Activated naive CD8-positive, alpha-beta T cell treated with anti-CD3 and anti-CD28 coated beads, Interleukin-2, amount 50 U/mL, for 16 hours (primary cell): ENCODE results near the gene SOSTDC1.
"Not testable (repeated sequence)": the region's sequence is repeated elsewhere in the genome, so short reads cannot be mapped to it uniquely, and the experiment has no call there.

Experiments used
- DNase-seq: peaks from one replicate; pipeline ENCODE4 v3.0.0-alpha.2; 2020; ENCODE audit warnings: low read depth, low spot score

SOSTDC1 gene

GRCh38 chr7:16462431-16462889, 3.1 kb downstream of the SOSTDC1 start:
- DNase-seq = no peak

GRCh38 chr7:16460789-16461493, 4.6 kb downstream of the SOSTDC1 start:
- no peak for DNase-seq

GRCh38 chr7:16456303-16456702, 9.2 kb downstream of the SOSTDC1 start:
- DNase-seq = not testable (repeated sequence)

GRCh38 chr7:16455591-16455990, 9.9 kb downstream of the SOSTDC1 start:
- no peak for DNase-seq

GRCh38 chr7:16450366-16450765, 15.2 kb downstream of the SOSTDC1 start:
- DNase-seq = no peak

- DNase-seq = no peak
Observed at GRCh38 chr7:16447876-16448275, 17.7 kb downstream of the SOSTDC1 start.

GRCh38 chr7:16446508-16446907, 19.0 kb downstream of the SOSTDC1 start:
- DNase-seq = no peak

GRCh38 chr7:16443871-16444270, 21.7 kb downstream of the SOSTDC1 start:
- not testable (repeated sequence) for DNase-seq

GRCh38 chr7:16438988-16439387, 26.6 kb downstream of the SOSTDC1 start:
- no peak for DNase-seq

GRCh38 chr7:16436306-16436705, 29.2 kb downstream of the SOSTDC1 start:
- no peak for DNase-seq

GRCh38 chr7:16433568-16434122, 31.9 kb downstream of the SOSTDC1 start:
- DNase-seq = no peak

- no peak for DNase-seq
Observed at GRCh38 chr7:16432425-16432731, 33.2 kb downstream of the SOSTDC1 start.

- no peak for DNase-seq
Observed at GRCh38 chr7:16431646-16432424, 33.7 kb downstream of the SOSTDC1 start.

GRCh38 chr7:16430133-16430532, 35.4 kb downstream of the SOSTDC1 start:
- no peak for DNase-seq

- DNase-seq = no peak
Observed at GRCh38 chr7:16428672-16429071, 36.9 kb downstream of the SOSTDC1 start.

- no peak for DNase-seq
Observed at GRCh38 chr7:16428182-16428581, 37.4 kb downstream of the SOSTDC1 start.

- no peak for DNase-seq
Observed at GRCh38 chr7:16423761-16424160, 41.8 kb downstream of the SOSTDC1 start.

GRCh38 chr7:16422917-16423316, 42.6 kb downstream of the SOSTDC1 start:
- DNase-seq = no peak

GRCh38 chr7:16422103-16422435, 43.5 kb downstream of the SOSTDC1 start:
- no peak for DNase-seq

- no peak for DNase-seq
Observed at GRCh38 chr7:16421333-16422102, 44.0 kb downstream of the SOSTDC1 start, which contains the start of gene CRPPA. Gene CRPPA (minus strand): TSS chr7:16421538. CDS start chr7:16421322, 216 bp downstream.

GRCh38 chr7:16420649-16421332, 44.7 kb downstream of the SOSTDC1 start:
- peak; percentile 53 for DNase-seq

GRCh38 chr7:16420329-16420648, 45.2 kb downstream of the SOSTDC1 start:
- DNase-seq = no peak
